ENCODE data around the gene AGT.
"Not testable (repeated sequence)": the region's sequence is repeated elsewhere in the genome, so short reads cannot be mapped to it uniquely, and the experiment has no call there.

AGT gene

DNA sequence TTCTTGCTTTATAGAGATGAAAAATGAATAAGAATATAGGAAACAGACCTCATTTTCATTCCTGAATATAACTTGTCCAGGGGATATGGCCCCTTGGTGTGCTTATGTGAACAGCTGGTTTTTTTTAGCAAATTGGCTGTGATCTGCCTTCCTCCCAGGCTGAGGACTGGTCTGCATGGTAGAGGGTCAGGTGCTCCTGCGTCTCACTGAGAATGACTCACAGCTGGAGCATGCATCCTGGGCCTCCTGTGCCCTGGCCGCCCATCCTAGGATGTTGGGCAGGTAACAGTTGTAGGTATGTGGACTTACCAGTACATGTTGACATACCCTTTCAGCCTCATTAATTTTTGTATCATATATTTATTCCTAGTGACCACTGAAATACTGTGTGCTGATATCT is 29.8 kb downstream of the AGT start:
- ATAC-seq (replicated peaks): no peak
- DNase-seq: no peak
- Mint-ChIP-seq H3K4me3 (no peak overlapping the region), H3K27me3 (no peaks in the 10 kb centered on the region), H3K9me3 (no peaks in the 10 kb centered on the region), H3K36me3 (ENCODE audit: insufficient read depth) (peaks cover 74% of the 10 kb centered on the region), H3K4me1 (ENCODE audit: low read depth in 2 of 2) (peaks cover 12 to 27% of the 10 kb centered on the region in 2 donors), H3K27ac (peak overlapping the region in 1 of 2 donors; percentile 90)

DNA sequence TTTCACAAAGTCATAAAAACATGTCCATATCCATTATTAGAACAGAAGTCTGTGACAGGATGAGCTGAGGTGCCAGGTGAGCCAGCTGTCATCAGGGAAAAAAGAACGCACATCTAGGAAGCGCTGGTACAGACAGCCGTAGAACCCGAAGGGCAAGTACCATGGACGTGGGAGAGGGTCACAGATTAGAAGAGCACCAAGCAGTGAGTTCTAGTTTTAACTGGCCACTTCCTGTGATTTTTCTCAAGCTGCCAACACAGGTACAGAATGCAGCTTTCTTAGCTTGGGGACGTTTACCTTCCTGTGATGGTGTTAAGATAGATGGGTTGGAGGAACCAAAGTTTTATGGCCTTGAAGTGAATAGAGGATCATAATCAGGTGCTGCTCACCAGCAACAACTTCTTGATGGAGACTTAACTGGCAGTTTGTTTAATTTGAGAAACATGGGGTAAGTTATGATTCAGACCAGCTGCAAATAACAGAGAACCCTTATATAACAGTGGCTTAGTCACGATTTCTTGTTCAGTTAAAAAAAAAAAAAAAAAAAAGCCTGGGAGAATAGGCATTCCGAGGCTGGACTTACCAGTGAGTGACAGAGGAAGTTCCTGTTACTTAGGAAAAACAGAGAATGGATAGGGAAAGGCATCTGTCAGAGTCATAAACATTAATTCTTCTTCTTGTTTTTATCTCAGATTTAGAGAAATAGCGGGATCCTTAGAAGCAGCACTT is 30.9 kb downstream of the AGT start:
- peaks cover 74% of the 10 kb centered on the region for H3K36me3 Mint-ChIP-seq (ENCODE audit: insufficient read depth)
- ATAC-seq (replicated peaks): peak; percentile 56
- H3K4me1 Mint-ChIP-seq (ENCODE audit: low read depth in 2 of 2): peaks cover 12 to 27% of the 10 kb centered on the region in 2 donors
- H3K27me3 Mint-ChIP-seq: no peaks in the 10 kb centered on the region
- peak in 1 of 3 experiments; percentile 5 for DNase-seq
- H3K4me3 Mint-ChIP-seq: peak overlapping the region; percentile 53 to 61
- no peaks in the 10 kb centered on the region for H3K9me3 Mint-ChIP-seq
- H3K27ac Mint-ChIP-seq: peak overlapping the region; percentile 81 to 90

DNA sequence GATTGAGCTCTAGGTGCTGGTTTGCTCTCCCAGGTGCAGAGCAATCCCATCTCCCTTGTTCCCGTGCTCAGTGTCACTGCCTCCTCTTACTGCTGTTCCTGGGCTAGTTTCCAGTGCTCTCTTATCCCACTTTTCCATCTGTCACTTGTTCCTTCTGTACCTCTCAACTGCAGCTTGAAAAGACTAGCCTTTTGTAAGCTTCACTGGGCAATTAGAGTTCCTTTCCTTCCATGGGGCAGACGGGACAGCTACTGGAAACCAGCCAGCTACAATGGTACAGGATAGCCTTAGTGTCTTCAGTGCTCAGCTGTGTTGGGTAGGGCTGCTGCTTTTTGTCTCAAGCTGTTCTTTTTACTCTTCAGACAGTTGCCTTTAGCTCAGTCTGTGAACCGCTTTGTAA is 31.6 kb downstream of the AGT start:
- Mint-ChIP-seq H3K36me3 (ENCODE audit: insufficient read depth) (peaks cover 70% of the 10 kb centered on the region), H3K27me3 (no peaks in the 10 kb centered on the region), H3K27ac (peak overlapping the region; percentile 81 to 90), H3K9me3 (no peaks in the 10 kb centered on the region), H3K4me3 (peak overlapping the region; percentile 53 to 61), H3K4me1 (ENCODE audit: low read depth in 2 of 2) (peaks cover 12 to 27% of the 10 kb centered on the region in 2 donors)
- DNase-seq (no peak), ATAC-seq (replicated peaks) (no peak)

DNA sequence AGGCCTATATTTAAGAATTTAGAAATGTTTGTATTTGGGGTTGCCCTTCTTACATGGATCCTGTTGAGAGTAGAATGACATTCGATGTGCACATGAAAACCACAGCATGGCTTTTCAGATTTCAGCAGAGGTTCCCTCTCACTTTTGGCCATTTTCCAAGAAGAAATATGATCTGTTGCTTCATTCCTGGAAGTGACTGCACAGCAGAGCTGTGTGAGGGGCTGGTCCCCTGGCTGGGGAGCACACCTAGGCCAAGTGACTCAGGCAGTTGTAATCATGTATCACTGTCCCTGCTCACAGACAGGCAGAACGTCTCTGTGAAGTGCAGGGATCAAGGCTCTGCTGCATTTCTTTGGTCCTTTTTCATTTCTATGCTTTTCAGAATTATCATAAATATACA is 32.3 kb downstream of the AGT start:
- H3K4me3 Mint-ChIP-seq: no peak overlapping the region
- peaks cover 69% of the 10 kb centered on the region for H3K36me3 Mint-ChIP-seq (ENCODE audit: insufficient read depth)
- H3K27me3 Mint-ChIP-seq: no peaks in the 10 kb centered on the region
- DNase-seq (no peak), ATAC-seq (replicated peaks) (no peak)
- H3K9me3 Mint-ChIP-seq: no peaks in the 10 kb centered on the region
- H3K27ac Mint-ChIP-seq: peak overlapping the region in 1 of 2 donors; percentile 81
- peaks cover 12 to 27% of the 10 kb centered on the region in 2 donors for H3K4me1 Mint-ChIP-seq (ENCODE audit: low read depth in 2 of 2)

DNA sequence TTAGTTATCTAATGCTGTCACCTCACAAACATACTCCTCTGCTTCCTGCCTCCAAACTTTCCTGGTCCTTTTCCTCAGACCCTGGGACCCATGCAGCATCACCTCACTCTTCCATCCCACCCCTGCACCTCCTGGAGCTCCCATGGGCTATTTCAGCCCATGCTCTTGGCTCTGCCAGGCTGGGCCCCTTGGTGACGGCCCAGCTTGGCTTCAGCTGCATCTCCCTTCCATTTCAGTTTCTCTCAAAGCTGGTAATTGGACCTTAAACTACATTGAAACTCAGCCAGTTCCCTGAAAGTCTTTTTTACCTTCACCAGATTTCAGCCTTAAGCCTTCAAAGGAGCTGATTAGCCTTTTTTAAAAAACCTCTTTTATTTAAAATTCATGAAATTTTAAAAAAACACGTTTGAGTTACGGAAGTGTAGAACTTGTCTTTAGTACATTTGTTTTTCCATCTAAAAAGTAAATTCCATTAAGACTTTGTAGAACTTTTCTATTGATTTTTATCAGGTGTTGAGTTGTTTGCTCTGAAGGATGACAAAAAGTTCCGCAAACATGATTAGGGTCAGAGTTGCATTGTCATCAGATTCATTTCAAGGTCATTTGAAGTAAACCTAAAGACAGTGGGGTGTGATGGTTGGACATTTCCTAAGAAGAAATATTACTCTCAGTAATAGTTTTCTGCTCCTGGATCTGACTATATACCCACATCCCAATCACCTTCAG is 33.5 kb downstream of the AGT start:
- ATAC-seq (replicated peaks) (no peak), DNase-seq (no peak)
- H3K4me1 Mint-ChIP-seq (ENCODE audit: low read depth in 2 of 2): peaks cover 12 to 27% of the 10 kb centered on the region in 2 donors
- H3K27ac Mint-ChIP-seq: peak overlapping the region in 1 of 2 donors; percentile 81
- H3K36me3 Mint-ChIP-seq (ENCODE audit: insufficient read depth): peaks cover 72% of the 10 kb centered on the region
- H3K27me3 Mint-ChIP-seq: no peaks in the 10 kb centered on the region
- H3K4me3 Mint-ChIP-seq: no peak overlapping the region
- H3K9me3 Mint-ChIP-seq: no peaks in the 10 kb centered on the region

DNA sequence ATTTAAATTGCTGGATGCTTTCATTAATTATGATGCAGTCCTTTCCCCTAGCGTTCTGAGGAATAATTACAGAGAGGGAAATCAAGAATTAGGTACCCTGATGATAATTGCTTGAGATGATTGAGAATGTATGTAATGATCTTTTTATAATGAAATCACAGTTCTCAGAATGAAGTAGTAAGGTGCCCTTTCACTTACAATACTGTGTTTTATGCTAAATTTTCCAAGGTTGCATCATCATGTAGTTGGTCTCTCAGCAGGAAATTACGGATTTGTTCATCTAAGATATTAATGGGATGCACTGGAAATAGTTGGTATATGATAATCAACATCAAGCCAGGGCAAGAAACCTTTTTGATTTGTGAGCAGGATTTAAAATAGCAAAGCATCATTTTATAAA is 34.1 kb downstream of the AGT start:
- peaks cover 68% of the 10 kb centered on the region for H3K36me3 Mint-ChIP-seq (ENCODE audit: insufficient read depth)
- no peaks in the 10 kb centered on the region for H3K27me3 Mint-ChIP-seq
- H3K4me1 Mint-ChIP-seq (ENCODE audit: low read depth in 2 of 2): peaks cover 12 to 27% of the 10 kb centered on the region in 2 donors
- H3K4me3 Mint-ChIP-seq: no peak overlapping the region
- no peak overlapping the region for H3K27ac Mint-ChIP-seq
- ATAC-seq (replicated peaks): no peak
- no peak for DNase-seq
- no peaks in the 10 kb centered on the region for H3K9me3 Mint-ChIP-seq

DNA sequence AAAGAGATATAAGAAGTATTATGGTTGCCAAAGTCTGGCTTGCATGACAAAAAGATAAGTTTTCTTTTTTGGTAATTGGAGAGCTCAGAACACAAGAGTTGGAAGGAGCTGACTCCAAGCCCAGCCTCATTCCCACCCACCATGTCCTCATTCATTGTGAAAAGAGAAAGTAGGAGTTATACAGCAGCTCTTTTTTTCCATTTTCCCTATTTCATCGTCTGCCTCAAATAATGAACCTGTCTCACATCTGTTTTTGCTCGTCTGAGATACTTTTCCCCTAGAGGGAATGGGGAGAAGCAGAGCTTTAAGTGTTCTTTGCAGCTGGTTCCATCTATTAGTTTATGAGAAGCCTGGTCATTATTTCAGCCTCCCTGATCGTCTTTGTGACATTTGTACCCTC is 34.7 kb downstream of the AGT start:
- no peaks in the 10 kb centered on the region for H3K9me3 Mint-ChIP-seq

DNA sequence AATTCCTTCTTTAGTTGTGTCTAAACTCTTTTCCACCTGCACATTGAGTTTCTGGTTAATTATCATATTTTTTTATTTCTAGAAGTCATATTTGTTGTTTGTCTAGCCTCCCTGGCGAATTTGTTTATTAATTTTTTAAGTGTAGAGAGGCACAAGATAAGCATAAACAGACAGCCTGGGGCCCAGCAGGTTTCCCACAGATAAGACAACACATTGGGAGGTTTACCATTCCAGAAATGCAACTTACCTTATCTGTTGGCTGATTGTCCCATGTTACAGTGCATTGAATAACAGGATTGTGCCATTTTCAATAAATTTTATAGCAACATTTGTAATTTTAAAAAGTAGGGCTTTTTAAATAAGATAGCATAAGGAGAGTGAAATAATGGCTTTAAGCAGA is 36.7 kb downstream of the AGT start:
- Mint-ChIP-seq H3K4me3 (no peak overlapping the region), H3K4me1 (ENCODE audit: low read depth in 2 of 2) (peaks cover 2 to 15% of the 10 kb centered on the region in 2 donors), H3K27ac (peak overlapping the region in 1 of 2 donors; percentile 8), H3K27me3 (no peaks in the 10 kb centered on the region), H3K9me3 (no peaks in the 10 kb centered on the region), H3K36me3 (ENCODE audit: insufficient read depth) (peaks cover 68% of the 10 kb centered on the region)
- no peak for DNase-seq
- no peak for ATAC-seq (replicated peaks)

More for the DNA sequence above, 34.7 kb downstream of the AGT start:
- H3K27ac Mint-ChIP-seq: no peak overlapping the region
- DNase-seq (no peak), ATAC-seq (replicated peaks) (no peak)
- peaks cover 69% of the 10 kb centered on the region for H3K36me3 Mint-ChIP-seq (ENCODE audit: insufficient read depth)
- no peak overlapping the region for H3K4me3 Mint-ChIP-seq
- no peaks in the 10 kb centered on the region for H3K27me3 Mint-ChIP-seq
- peaks cover 12 to 27% of the 10 kb centered on the region in 2 donors for H3K4me1 Mint-ChIP-seq (ENCODE audit: low read depth in 2 of 2)

DNA sequence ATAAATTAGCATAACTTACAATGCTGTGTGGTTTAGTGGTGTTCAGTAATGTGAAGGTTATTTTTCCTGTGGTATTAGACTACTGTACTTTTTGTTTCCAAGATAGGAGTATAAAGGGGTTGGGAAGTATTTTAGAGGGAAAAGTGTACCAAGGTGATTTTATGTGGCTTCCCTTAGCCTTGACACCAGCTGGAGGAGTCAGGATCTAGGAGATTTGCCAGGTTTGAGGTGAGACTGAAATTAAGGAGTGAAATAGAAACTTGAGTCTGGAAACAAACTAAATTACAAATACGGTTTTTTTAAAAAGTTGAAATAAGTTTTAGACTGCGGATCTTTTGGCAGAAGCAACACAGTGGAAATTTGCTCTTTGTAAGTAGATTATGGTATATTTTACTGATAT is 39.3 kb downstream of the AGT start:
- Mint-ChIP-seq H3K27ac (no peak overlapping the region), H3K27me3 (no peaks in the 10 kb centered on the region), H3K4me1 (ENCODE audit: low read depth in 2 of 2) (no peaks in the 10 kb centered on the region), H3K36me3 (ENCODE audit: insufficient read depth) (peaks cover 69% of the 10 kb centered on the region), H3K4me3 (no peak overlapping the region), H3K9me3 (no peaks in the 10 kb centered on the region)
- ATAC-seq (replicated peaks): no peak
- DNase-seq: no peak

DNA sequence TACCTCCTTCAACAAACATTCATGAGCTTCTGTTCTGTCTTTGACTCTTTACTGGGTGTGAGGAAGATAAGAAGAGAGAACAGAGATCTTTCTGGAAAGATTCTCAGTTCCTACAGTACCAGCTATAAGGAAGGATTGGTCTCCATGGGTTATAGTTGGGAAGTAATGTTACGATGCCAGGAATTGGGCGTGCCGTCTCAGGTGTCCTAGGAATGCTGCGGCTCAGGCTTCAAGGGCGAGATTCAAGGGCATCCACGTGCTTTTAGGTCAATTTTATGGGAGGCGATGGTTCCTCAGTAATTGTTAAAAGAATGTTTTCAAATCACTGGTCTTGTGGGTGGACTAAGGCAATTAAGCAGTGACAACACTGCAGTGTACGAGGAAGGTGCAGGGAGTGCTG is 44.4 kb downstream of the AGT start:
- Mint-ChIP-seq H3K9me3 (no peaks in the 10 kb centered on the region), H3K4me1 (ENCODE audit: low read depth in 2 of 2) (peaks cover 0 to 8% of the 10 kb centered on the region in 2 donors), H3K27me3 (no peaks in the 10 kb centered on the region), H3K27ac (peak overlapping the region in 1 of 2 donors; percentile 0), H3K4me3 (no peak overlapping the region), H3K36me3 (ENCODE audit: insufficient read depth) (peaks cover 57% of the 10 kb centered on the region)
- ATAC-seq (replicated peaks) (no peak), DNase-seq (no peak)

DNA sequence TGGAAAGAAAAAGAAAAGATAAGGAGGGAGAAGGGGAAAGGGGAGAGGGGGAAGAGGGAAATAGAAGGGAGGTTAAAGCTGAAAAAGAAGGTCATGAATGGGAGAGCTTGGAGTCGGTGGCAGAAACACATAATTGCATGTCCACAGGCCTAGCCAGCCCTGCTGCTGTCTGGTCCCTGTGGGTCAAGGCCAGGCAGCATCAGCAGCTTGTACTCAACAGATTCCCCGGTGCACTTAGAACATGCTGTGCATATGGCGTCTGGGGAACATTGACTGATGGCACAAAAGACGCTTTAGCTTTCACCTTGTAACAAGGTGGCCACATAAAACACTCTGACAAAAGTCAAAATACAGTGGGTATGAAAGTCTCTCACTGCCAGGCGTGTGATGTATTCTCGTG is 45.7 kb downstream of the AGT start:
- no peaks in the 10 kb centered on the region for H3K27me3 Mint-ChIP-seq
- no peak overlapping the region for H3K27ac Mint-ChIP-seq
- H3K4me3 Mint-ChIP-seq: no peak overlapping the region
- peaks cover 0 to 8% of the 10 kb centered on the region in 2 donors for H3K4me1 Mint-ChIP-seq (ENCODE audit: low read depth in 2 of 2)
- no peaks in the 10 kb centered on the region for H3K9me3 Mint-ChIP-seq
- ATAC-seq (replicated peaks) (no peak), DNase-seq (no peak)
- peaks cover 51% of the 10 kb centered on the region for H3K36me3 Mint-ChIP-seq (ENCODE audit: insufficient read depth)

DNA sequence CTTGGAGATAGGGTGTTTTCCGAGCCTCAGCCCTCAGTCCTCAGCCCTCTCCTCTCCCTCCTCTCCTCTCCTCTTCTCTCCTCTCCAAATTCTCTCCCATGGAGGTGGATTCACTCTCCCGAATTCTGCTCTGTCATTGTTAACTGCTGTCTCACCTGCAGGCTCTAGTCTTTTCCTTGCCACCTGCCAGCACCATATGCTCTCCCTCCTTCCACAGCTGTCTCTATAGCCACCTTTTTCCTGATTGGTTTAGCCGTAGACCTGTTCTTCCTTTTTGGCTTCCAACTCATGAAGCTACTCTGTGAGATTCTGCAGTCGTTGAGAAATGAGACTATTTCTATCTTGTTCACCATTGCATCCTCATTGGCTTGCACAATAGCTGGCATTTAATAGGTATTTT is 51.9 kb downstream of the AGT start:
- Mint-ChIP-seq H3K9me3 (no peaks in the 10 kb centered on the region), H3K4me1 (ENCODE audit: low read depth in 2 of 2) (peaks cover 6 to 18% of the 10 kb centered on the region in 2 donors), H3K27me3 (no peaks in the 10 kb centered on the region), H3K4me3 (no peak overlapping the region), H3K36me3 (ENCODE audit: insufficient read depth) (peaks cover 60% of the 10 kb centered on the region), H3K27ac (peak overlapping the region; percentile 24 to 85)
- DNase-seq: no peak
- no peak for ATAC-seq (replicated peaks)

DNA sequence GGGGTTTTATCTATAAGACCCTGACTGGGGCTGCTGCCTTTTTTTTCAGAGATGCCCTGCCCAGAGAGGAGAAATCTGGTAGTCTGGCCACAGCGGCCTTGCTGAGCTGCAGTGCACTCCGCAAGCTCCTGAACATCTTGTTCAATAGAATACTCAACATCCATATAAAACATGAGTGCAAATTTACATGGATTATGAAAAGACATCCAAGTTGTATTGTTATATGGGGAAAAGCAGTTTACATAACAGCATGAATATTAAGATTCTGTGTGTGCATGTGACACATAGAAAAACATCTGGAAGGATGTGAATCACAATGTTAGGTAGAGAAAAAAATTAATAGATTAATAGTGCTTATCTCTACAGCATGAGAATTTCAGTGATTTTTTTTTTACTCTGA is 55.2 kb downstream of the AGT start:
- Mint-ChIP-seq H3K9me3 (no peaks in the 10 kb centered on the region), H3K4me3 (no peak overlapping the region), H3K36me3 (ENCODE audit: insufficient read depth) (peaks cover 36% of the 10 kb centered on the region), H3K4me1 (ENCODE audit: low read depth in 2 of 2) (peaks cover 26 to 43% of the 10 kb centered on the region in 2 donors), H3K27ac (no peak overlapping the region), H3K27me3 (no peaks in the 10 kb centered on the region)
- ATAC-seq (replicated peaks) (no peak), DNase-seq (no peak)

DNA sequence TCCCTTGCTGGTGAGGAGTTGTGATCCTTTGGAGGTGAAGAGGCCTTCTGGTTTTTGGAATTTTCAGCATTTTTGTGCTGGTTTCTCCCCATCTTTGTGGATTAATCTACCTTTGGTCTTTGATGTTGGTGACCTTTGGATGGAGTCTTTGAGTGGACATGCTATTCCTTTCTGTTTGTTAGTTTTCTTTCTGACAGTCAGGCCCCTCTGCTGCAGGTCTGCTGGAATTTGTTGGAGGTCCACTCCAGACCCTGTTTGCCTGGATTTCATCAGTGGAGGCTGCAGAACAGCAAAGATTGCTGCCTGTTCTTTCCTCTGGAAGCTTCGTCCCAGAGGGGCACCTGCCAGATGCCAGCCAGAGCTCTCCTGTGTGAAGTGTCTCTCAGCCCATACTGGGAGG is 55.8 kb downstream of the AGT start:
- H3K27ac Mint-ChIP-seq; H3K4me3 Mint-ChIP-seq; DNase-seq; ATAC-seq (replicated peaks); H3K27me3 Mint-ChIP-seq; H3K9me3 Mint-ChIP-seq: not testable (repeated sequence)
- Mint-ChIP-seq H3K4me1 (ENCODE audit: low read depth in 2 of 2) (peaks cover 26 to 48% of the 10 kb centered on the region in 2 donors), H3K36me3 (ENCODE audit: insufficient read depth) (peaks cover 35% of the 10 kb centered on the region)
